Activated naive CD8-positive, alpha-beta T cell treated with anti-CD3 and anti-CD28 coated beads, Interleukin-2, amount 10 ng/mL, durations not matched to agents 7 days and 5 days (primary cell): ENCODE data around the gene TADA2B. TPM values are rescaled to one million over a fixed set of nuclear protein-coding genes. Genes with fewer than 3 reads are reported as not detected.

ENCODE experiments used
- ATAC-seq: fragments of 150-1000 bp; cut with Tn5 transposase; one replicate; pipeline ENCODE4 v1.10.0; 2021; ENCODE audit warnings: low read depth, moderate library complexity
- POLR2A ChIA-PET: fragments of 350-600 bp; sonication (Branson Sonifier 250); formaldehyde crosslinking; loops from one replicate; lab custom pipeline; 2021; ENCODE audit warnings: antibody characterized with exemption; lab: Charles Lee
- DNase-seq: peaks from one replicate; pipeline ENCODE4 v3.0.0; 2021
- H3K27ac Mint-ChIP-seq: one replicate; pipeline ENCODE4 v1.8.0; 2022; ENCODE audit warnings: mild to moderate bottlenecking, mixed read lengths
- H3K27me3 Mint-ChIP-seq: one replicate; pipeline ENCODE4 v1.8.0; 2022; ENCODE audit warnings: mild to moderate bottlenecking, moderate library complexity, mixed read lengths
- H3K36me3 Mint-ChIP-seq: one replicate; pipeline ENCODE4 v1.8.0; 2021; ENCODE audit warnings: mild to moderate bottlenecking, mixed read lengths
- H3K4me1 Mint-ChIP-seq: one replicate; pipeline ENCODE4 v1.8.0; 2021; ENCODE audit warnings: mixed read lengths
- H3K4me3 Mint-ChIP-seq: one replicate; pipeline ENCODE4 v1.8.0; 2022; ENCODE audit warnings: mild to moderate bottlenecking, moderate library complexity, mixed read lengths
- H3K9me3 Mint-ChIP-seq: one replicate; pipeline ENCODE4 v1.8.0; 2021; ENCODE audit warnings: mixed read lengths
- total RNA-seq, 2 experiments: library from RNA; stranded (reverse); gene quantifications; one replicate each; pipeline ENCODE4 v1.2.3, GENCODE V29; 2021

The TADA2B gene
- total RNA-seq, 2 experiments from 2014 or later: 25.8 to 27.1 TPM

DNA sequence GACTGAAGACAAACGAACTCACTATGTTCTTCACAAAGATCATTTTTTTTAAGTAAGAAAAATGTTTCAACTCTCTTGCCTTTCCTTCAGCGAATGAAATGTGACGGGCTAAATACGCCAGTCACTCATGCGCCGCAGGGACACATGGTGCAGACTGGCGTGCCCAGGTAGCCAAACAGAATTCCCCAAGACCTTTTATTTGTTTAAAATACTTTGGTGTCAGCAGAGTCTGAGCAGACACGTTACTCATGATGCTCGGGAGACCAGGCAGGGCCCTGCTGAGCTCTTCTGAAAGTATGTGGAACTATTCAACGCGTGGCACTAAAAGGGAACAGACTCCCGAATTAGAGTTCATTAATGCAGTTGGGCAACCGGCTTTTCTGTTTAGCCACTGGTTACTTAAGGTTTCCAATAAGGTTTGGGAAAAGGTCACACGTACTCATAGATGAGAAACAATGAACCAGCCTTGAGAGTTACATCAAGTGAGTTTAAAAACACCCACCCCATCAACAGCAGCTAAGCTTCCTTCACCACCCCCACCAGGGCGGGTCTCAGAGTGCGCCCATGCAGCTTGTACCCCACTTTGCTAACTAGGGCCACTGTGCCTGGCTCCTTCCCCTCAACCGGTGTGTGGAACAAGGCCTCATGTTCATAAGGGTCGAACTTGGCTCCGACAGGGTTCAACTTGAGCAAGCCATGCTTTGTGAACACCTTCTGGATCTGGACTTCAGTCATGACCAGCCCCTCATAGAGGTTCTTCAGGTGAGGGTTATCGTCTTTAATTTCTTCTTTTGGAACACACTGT lies 17.4 kb downstream of the TADA2B start:
- no peaks in the 10 kb centered on the region for H3K27me3 Mint-ChIP-seq
- H3K27ac Mint-ChIP-seq: no peak overlapping the region
- peaks cover 31% of the 10 kb centered on the region for H3K36me3 Mint-ChIP-seq
- peaks cover 9% of the 10 kb centered on the region for H3K4me1 Mint-ChIP-seq
- no peak overlapping the region for H3K4me3 Mint-ChIP-seq
- ATAC-seq (no peak), DNase-seq (no peak)
- H3K9me3 Mint-ChIP-seq: no peaks in the 10 kb centered on the region
- POLR2A ChIA-PET: interaction anchor here (2.3 kb wide), 1 partner anchor 7 kb away, joined by 9 read pairs; the partner anchor contains the start of gene GRPEL1

GRCh38 chr4:7061815-7062214 lies 18.6 kb downstream of the TADA2B start:
- no peaks in the 10 kb centered on the region for H3K9me3 Mint-ChIP-seq
- no peak overlapping the region for H3K27ac Mint-ChIP-seq
- peaks cover 32% of the 10 kb centered on the region for H3K36me3 Mint-ChIP-seq
- H3K4me1 Mint-ChIP-seq: peaks cover 18% of the 10 kb centered on the region
- H3K27me3 Mint-ChIP-seq: no peaks in the 10 kb centered on the region
- no peak overlapping the region for H3K4me3 Mint-ChIP-seq
- ATAC-seq: no peak
- DNase-seq: no peak
- POLR2A ChIA-PET: no interaction called here

- ATAC-seq: no peak
- no peak for DNase-seq
- H3K27ac Mint-ChIP-seq: no peak overlapping the region
- peaks cover 28% of the 10 kb centered on the region for H3K36me3 Mint-ChIP-seq
- no peak overlapping the region for H3K4me3 Mint-ChIP-seq
- peaks cover 21% of the 10 kb centered on the region for H3K4me1 Mint-ChIP-seq
- H3K27me3 Mint-ChIP-seq: no peaks in the 10 kb centered on the region
- POLR2A ChIA-PET: interaction anchor here (0.6 kb wide), 1 partner anchor 345 kb away, joined by 3 read pairs; no protein-coding TSS in a partner anchor
- no peaks in the 10 kb centered on the region for H3K9me3 Mint-ChIP-seq
These were observed 19.6 kb downstream of the TADA2B start for GRCh38 chr4:7062816-7063215.

DNA sequence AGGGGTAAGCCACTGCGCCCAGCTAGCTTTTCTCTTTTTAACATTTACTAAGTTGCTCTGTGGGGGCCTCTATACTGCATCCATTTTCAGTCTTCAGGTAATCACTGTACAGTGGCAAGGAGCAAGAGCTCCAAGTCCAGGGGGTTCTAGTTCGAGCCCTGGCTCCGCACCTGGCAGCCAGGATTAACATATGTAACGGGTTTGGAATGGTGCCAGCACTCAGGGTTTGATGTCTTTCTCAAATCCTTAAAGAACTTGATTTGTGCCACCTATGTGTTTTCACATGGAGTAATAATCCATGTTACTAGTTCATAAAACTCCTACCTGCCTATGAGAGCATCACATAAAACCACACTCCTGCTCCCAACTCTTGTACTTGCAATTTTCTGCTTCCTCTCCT lies 20.2 kb downstream of the TADA2B start:
- no peak overlapping the region for H3K27ac Mint-ChIP-seq
- H3K36me3 Mint-ChIP-seq: peaks cover 24% of the 10 kb centered on the region
- DNase-seq: no peak
- no peaks in the 10 kb centered on the region for H3K9me3 Mint-ChIP-seq
- POLR2A ChIA-PET: no interaction called here
- peaks cover 21% of the 10 kb centered on the region for H3K4me1 Mint-ChIP-seq
- H3K27me3 Mint-ChIP-seq: no peaks in the 10 kb centered on the region
- H3K4me3 Mint-ChIP-seq: no peak overlapping the region
- ATAC-seq: no peak

DNA sequence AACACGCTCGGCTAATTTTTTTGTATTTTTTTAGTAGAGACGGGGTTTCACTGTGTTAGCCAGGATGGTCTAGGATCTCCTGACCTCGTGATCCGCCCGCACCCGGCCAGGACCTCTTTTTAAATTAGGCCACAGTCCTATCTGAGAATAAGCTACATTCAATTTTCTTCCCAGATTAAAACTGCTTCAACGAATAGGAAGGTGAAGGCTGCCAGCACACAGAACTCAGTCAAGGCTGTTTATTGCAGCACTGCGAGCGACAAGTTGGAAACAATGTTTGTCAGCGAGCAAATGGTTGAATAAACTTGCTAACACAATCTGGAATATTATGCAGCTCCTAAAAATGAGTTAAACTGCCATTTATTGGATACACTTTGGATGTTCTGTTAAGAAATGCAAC lies 22.8 kb downstream of the TADA2B start:
- ATAC-seq: no peak
- H3K9me3 Mint-ChIP-seq: no peaks in the 10 kb centered on the region
- peaks cover 19% of the 10 kb centered on the region for H3K36me3 Mint-ChIP-seq
- H3K4me1 Mint-ChIP-seq: peaks cover 32% of the 10 kb centered on the region
- H3K27ac Mint-ChIP-seq: no peak overlapping the region
- H3K4me3 Mint-ChIP-seq: peak overlapping the region; percentile 96
- no peaks in the 10 kb centered on the region for H3K27me3 Mint-ChIP-seq
- no peak for DNase-seq
- POLR2A ChIA-PET: interaction anchor here (0.7 to 5.1 kb wide), 4 partner anchors 22 to 157 kb away, joined by 3 to 101 read pairs (median 14); partner anchors contain the start of genes TADA2B and TBC1D14

- no peaks in the 10 kb centered on the region for H3K9me3 Mint-ChIP-seq
- peaks cover 32% of the 10 kb centered on the region for H3K4me1 Mint-ChIP-seq
- ATAC-seq (no peak), DNase-seq (no peak)
- H3K36me3 Mint-ChIP-seq: peaks cover 17% of the 10 kb centered on the region
- peak overlapping the region; percentile 96 for H3K4me3 Mint-ChIP-seq
- H3K27ac Mint-ChIP-seq: peak overlapping the region; percentile 42
- peaks cover under 1% of the 10 kb centered on the region for H3K27me3 Mint-ChIP-seq
- POLR2A ChIA-PET: interaction anchor here (0.9 to 5.1 kb wide), 5 partner anchors 13 to 167 kb away, joined by 3 to 101 read pairs (median 15); partner anchors contain the start of genes TADA2B and TBC1D14
These were observed 23.3 kb downstream of the TADA2B start for GRCh38 chr4:7066493-7066892.

- H3K27ac Mint-ChIP-seq: peak overlapping the region; percentile 83
- POLR2A ChIA-PET: interaction anchor here (0.7 to 5.1 kb wide), 16 partner anchors 8 to 393 kb away, joined by 3 to 101 read pairs (median 8); partner anchors contain the start of genes BLOC1S4, TADA2B and TBC1D14
- peaks cover 32% of the 10 kb centered on the region for H3K4me1 Mint-ChIP-seq
- ATAC-seq (no peak), DNase-seq (no peak)
- H3K27me3 Mint-ChIP-seq: peaks cover 3% of the 10 kb centered on the region
- H3K9me3 Mint-ChIP-seq: no peaks in the 10 kb centered on the region
- peaks cover 17% of the 10 kb centered on the region for H3K36me3 Mint-ChIP-seq
- peak overlapping the region; percentile 96 for H3K4me3 Mint-ChIP-seq
These were observed 23.9 kb downstream of the TADA2B start for GRCh38 chr4:7067126-7067451.

GRCh38 chr4:7067452-7068278 lies 24.5 kb downstream of the TADA2B start, which contains the start of gene GRPEL1:
TSS of gene GRPEL1 (minus strand) at chr4:7068064. CDS start at chr4:7068032, 32 bp downstream.
- POLR2A ChIA-PET: interaction anchor here (0.7 to 5.1 kb wide), 26 partner anchors 9 to 425 kb away, joined by 3 to 101 read pairs (median 4); partner anchors contain the start of genes BLOC1S4, TADA2B and TBC1D14
- Mint-ChIP-seq H3K27me3 (peaks cover 6% of the 10 kb centered on the region), H3K36me3 (peaks cover 17% of the 10 kb centered on the region), H3K4me3 (peak within 1 kb of the TSS; percentile 96), H3K9me3 (no peaks in the 10 kb centered on the region), H3K4me1 (peaks cover 32% of the 10 kb centered on the region), H3K27ac (peak within 1 kb of the TSS; percentile 94)
- ATAC-seq (peak; percentile 96), DNase-seq (peak; percentile 100)

GRCh38 chr4:7068279-7068842 lies 25.2 kb downstream of the TADA2B start:
- peaks cover 14% of the 10 kb centered on the region for H3K36me3 Mint-ChIP-seq
- H3K27me3 Mint-ChIP-seq: peaks cover 6% of the 10 kb centered on the region
- H3K9me3 Mint-ChIP-seq: no peaks in the 10 kb centered on the region
- no peak for DNase-seq
- peak overlapping the region; percentile 96 for H3K4me3 Mint-ChIP-seq
- POLR2A ChIA-PET: interaction anchor here (0.7 to 5.1 kb wide), 27 partner anchors 9 to 426 kb away, joined by 3 to 101 read pairs (median 4); partner anchors contain the start of genes BLOC1S4, TADA2B and TBC1D14
- ATAC-seq: no peak
- peaks cover 32% of the 10 kb centered on the region for H3K4me1 Mint-ChIP-seq
- peak overlapping the region; percentile 94 for H3K27ac Mint-ChIP-seq

GRCh38 chr4:7068883-7069282 lies 25.7 kb downstream of the TADA2B start:
- no peak for ATAC-seq
- H3K27me3 Mint-ChIP-seq: peaks cover 6% of the 10 kb centered on the region
- H3K36me3 Mint-ChIP-seq: peaks cover 10% of the 10 kb centered on the region
- DNase-seq: no peak
- H3K4me3 Mint-ChIP-seq: peak overlapping the region; percentile 96
- peak overlapping the region; percentile 94 for H3K27ac Mint-ChIP-seq
- no peaks in the 10 kb centered on the region for H3K9me3 Mint-ChIP-seq
- POLR2A ChIA-PET: interaction anchor here (0.7 to 5.1 kb wide), 17 partner anchors 10 to 395 kb away, joined by 3 to 101 read pairs (median 7); partner anchors contain the start of genes BLOC1S4, TADA2B and TBC1D14
- H3K4me1 Mint-ChIP-seq: peaks cover 32% of the 10 kb centered on the region

- Mint-ChIP-seq H3K9me3 (no peaks in the 10 kb centered on the region), H3K27ac (peak overlapping the region; percentile 30), H3K36me3 (peaks cover 2% of the 10 kb centered on the region), H3K4me3 (peak overlapping the region; percentile 29), H3K4me1 (peaks cover 23% of the 10 kb centered on the region), H3K27me3 (peaks cover 6% of the 10 kb centered on the region)
- POLR2A ChIA-PET: interaction anchor here (0.6 to 1.3 kb wide), 4 partner anchors 28 to 415 kb away, joined by 3 to 6 read pairs (median 4); partner anchors contain the start of gene TADA2B
- DNase-seq (peak; percentile 90), ATAC-seq (peak; percentile 23)
These were observed 27.7 kb downstream of the TADA2B start for GRCh38 chr4:7070729-7071511.

- no peak overlapping the region for H3K27ac Mint-ChIP-seq
- POLR2A ChIA-PET: interaction anchor here (1.6 kb wide), 1 partner anchor 30 kb away, joined by 5 read pairs; the partner anchor contains the start of gene TADA2B
These were observed 29.9 kb downstream of the TADA2B start for GRCh38 chr4:7073059-7073458.

More at GRCh38 chr4:7073059-7073458, 29.9 kb downstream of the TADA2B start:
- ATAC-seq (no peak), DNase-seq (no peak)
- H3K4me1 Mint-ChIP-seq: peaks cover 13% of the 10 kb centered on the region
- no peak overlapping the region for H3K4me3 Mint-ChIP-seq
- no peaks in the 10 kb centered on the region for H3K9me3 Mint-ChIP-seq
- H3K27me3 Mint-ChIP-seq: peaks cover 9% of the 10 kb centered on the region
- no peaks in the 10 kb centered on the region for H3K36me3 Mint-ChIP-seq
